ENCODE data around the gene SAMD9.
"Not testable (repeated sequence)": the region's sequence is repeated elsewhere in the genome, so short reads cannot be mapped to it uniquely, and the experiment has no call there.

The SAMD9 gene

GRCh38 chr7:93117852-93118530 lies at the start of gene SAMD9:
SAMD9 (minus strand) TSS chr7:93117979; CDS start chr7:93106097, 11,882 bp downstream.
- peak; percentile 84 for DNase-seq

- DNase-seq = no peak
Measured at GRCh38 chr7:93165447-93165846, 47.7 kb upstream of the SAMD9 start.

- no peak for DNase-seq
Measured at GRCh38 chr7:93164766-93165165, 47.0 kb upstream of the SAMD9 start.

GRCh38 chr7:93161181-93161762 lies 43.5 kb upstream of the SAMD9 start:
- DNase-seq = no peak

- no peak for DNase-seq
Measured at GRCh38 chr7:93160410-93160809, 42.6 kb upstream of the SAMD9 start.

- DNase-seq = no peak
Measured at GRCh38 chr7:93159490-93159889, 41.7 kb upstream of the SAMD9 start.

GRCh38 chr7:93156884-93157283 lies 39.1 kb upstream of the SAMD9 start:
- no peak for DNase-seq

- DNase-seq = no peak
Measured at GRCh38 chr7:93150200-93150835, 32.5 kb upstream of the SAMD9 start.

GRCh38 chr7:93148727-93149126 lies 30.9 kb upstream of the SAMD9 start:
- no peak for DNase-seq

GRCh38 chr7:93148144-93148543 lies 30.4 kb upstream of the SAMD9 start, which contains the start of gene SAMD9L:
SAMD9L (minus strand) TSS chr7:93148385; CDS start chr7:93135971, 12,414 bp downstream.
- DNase-seq = no peak

GRCh38 chr7:93147363-93147762 lies 29.6 kb upstream of the SAMD9 start:
- no peak for DNase-seq

GRCh38 chr7:93146472-93147141 lies 28.8 kb upstream of the SAMD9 start:
- DNase-seq = no peak

GRCh38 chr7:93146036-93146435 lies 28.3 kb upstream of the SAMD9 start:
- DNase-seq = no peak

GRCh38 chr7:93145354-93145753 lies 27.6 kb upstream of the SAMD9 start:
- DNase-seq = no peak

- no peak for DNase-seq
Measured at GRCh38 chr7:93142127-93142526, 24.3 kb upstream of the SAMD9 start.

GRCh38 chr7:93140582-93141191 lies 22.9 kb upstream of the SAMD9 start:
- DNase-seq = no peak

GRCh38 chr7:93138576-93138975 lies 20.8 kb upstream of the SAMD9 start:
- DNase-seq = no peak

GRCh38 chr7:93133005-93133404 lies 15.2 kb upstream of the SAMD9 start:
- DNase-seq = no peak

- DNase-seq = no peak
Measured at GRCh38 chr7:93132216-93132615, 14.4 kb upstream of the SAMD9 start.

GRCh38 chr7:93126954-93127353 lies 9.2 kb upstream of the SAMD9 start:
- not testable (repeated sequence) for DNase-seq

GRCh38 chr7:93123532-93123931 lies 5.8 kb upstream of the SAMD9 start:
- not testable (repeated sequence) for DNase-seq

GRCh38 chr7:93120592-93121549 lies 3.1 kb upstream of the SAMD9 start:
- DNase-seq = no peak
